ENCODE results near the gene SH3D19. TPM values are rescaled to one million over a fixed set of nuclear protein-coding genes. Genes with fewer than 3 reads are reported as not detected.

The SH3D19 gene
- total RNA-seq, 1 experiment from 2014 or later, result 29.7 TPM

GRCh38 chr4:151169223-151169622 lies 156.2 kb downstream of the SH3D19 start:
- Histone ChIP-seq H3K4ac (ENCODE audit: low read depth, low read length) (no peak overlapping the region), H3K14ac (ENCODE audit: insufficient read depth, low read length) (no peak overlapping the region), H2BK12ac (ENCODE audit: insufficient read length, low read depth, low read length) (no peak overlapping the region), H2BK20ac (ENCODE audit: low read depth, low read length, poor library complexity, severe bottlenecking) (no peak overlapping the region), H2BK5ac (ENCODE audit: insufficient read length, low read length) (no peak overlapping the region), H3K23me2 (ENCODE audit: insufficient read length, low read depth, low read length, poor library complexity, severe bottlenecking) (no peaks in the 10 kb centered on the region), H3K56ac (ENCODE audit: insufficient read length, low read depth, low read length) (no peak overlapping the region), H4K5ac (ENCODE audit: insufficient read length, low read depth, low read length) (no peak overlapping the region), H4K8ac (replicated peaks; ENCODE audit: insufficient read length, low read depth, low read length) (no peak overlapping the region), H3K79me1 (ENCODE audit: insufficient read depth, low read depth, low read length, poor library complexity, severe bottlenecking) (no peaks in the 10 kb centered on the region), H3K9me3 (ENCODE audit: control insufficient read depth, low read depth, low read length) (no peaks in the 10 kb centered on the region), H3K9ac (ENCODE audit: extremely low read depth, insufficient read length, low read length) (no peak overlapping the region), H2AFZ (ENCODE audit: low read length) (no peak overlapping the region), H3K4me1 (ENCODE audit: insufficient read depth, low read length) (peaks cover 2% of the 10 kb centered on the region; the same call in 1 of the 2 replicates), H3K27me3 (ENCODE audit: insufficient read depth, low read length) (no peaks in the 10 kb centered on the region), H4K91ac (ENCODE audit: insufficient read length, low read depth, low read length) (no peak overlapping the region), H4K20me1 (ENCODE audit: control insufficient read depth, insufficient read depth, insufficient read length) (no peaks in the 10 kb centered on the region), H3K79me2 (ENCODE audit: insufficient read depth, low read length) (no peaks in the 10 kb centered on the region), H3K4me2 (ENCODE audit: insufficient read depth, insufficient read length, low read length) (no peak overlapping the region), H2AK5ac (ENCODE audit: insufficient read length, low read length) (no peak overlapping the region), H3K27ac (ENCODE audit: insufficient read length, low read depth, low read length) (no peak overlapping the region), H3K23ac (ENCODE audit: insufficient read length, low read depth, low read length) (no peak overlapping the region), H2BK120ac (ENCODE audit: low read depth, low read length, poor library complexity, severe bottlenecking) (no peak overlapping the region), H3T11ph (ENCODE audit: low read length) (no peak overlapping the region), H2BK15ac (ENCODE audit: low read depth, low read length) (no peak overlapping the region), H3K18ac (ENCODE audit: insufficient read length, low read depth, low read length) (no peak overlapping the region)
- no peak for DNase-seq
- H3K4me3 Mint-ChIP-seq, result no peak overlapping the region
- H3K4me1 Mint-ChIP-seq, result peaks cover 27 to 37% of the 10 kb centered on the region in 2 experiments
- H3K36me3 Mint-ChIP-seq (ENCODE audit: insufficient read depth in 1 of 3, low read depth in 3 of 3), result peaks cover 14 to 37% (median 28%) of the 10 kb centered on the region in 3 experiments; a peak in 6 of 7 replicates
- peaks cover 0 to 3% of the 10 kb centered on the region in 2 experiments; a peak in 1 of 5 replicates for H3K9me3 Mint-ChIP-seq
- no peaks in the 10 kb centered on the region for H3K27me3 Mint-ChIP-seq (ENCODE audit: low read depth)
- TF ChIP-seq CTCF (conservative IDR thresholded peaks at IDR 0.05), result no peak
- no CpG with 5 or more reads among the region's 7 CpGs for WGBS (ENCODE audit: extremely low coverage, insufficient read length, low lambda C conversion rate)
- H3K27ac Mint-ChIP-seq, result peak overlapping the region in 1 of 3 experiments; percentile 37; a peak in 2 of 7 replicates

Measured in H9 (cell line).